COLO829 (cell line): Measurements from ENCODE around the gene NUP42.
"Not testable (repeated sequence)": the region's sequence is repeated elsewhere in the genome, so short reads cannot be mapped to it uniquely, and the experiment has no call there.

Experiments used
- DNase-seq: peaks from one replicate; pipeline ENCODE4 v3.0.0; 2012; ENCODE audit warnings: low spot score

NUP42 gene

GRCh38 chr7:23205577-23205908 is 23.7 kb downstream of the NUP42 start:
- no peak for DNase-seq

DNA sequence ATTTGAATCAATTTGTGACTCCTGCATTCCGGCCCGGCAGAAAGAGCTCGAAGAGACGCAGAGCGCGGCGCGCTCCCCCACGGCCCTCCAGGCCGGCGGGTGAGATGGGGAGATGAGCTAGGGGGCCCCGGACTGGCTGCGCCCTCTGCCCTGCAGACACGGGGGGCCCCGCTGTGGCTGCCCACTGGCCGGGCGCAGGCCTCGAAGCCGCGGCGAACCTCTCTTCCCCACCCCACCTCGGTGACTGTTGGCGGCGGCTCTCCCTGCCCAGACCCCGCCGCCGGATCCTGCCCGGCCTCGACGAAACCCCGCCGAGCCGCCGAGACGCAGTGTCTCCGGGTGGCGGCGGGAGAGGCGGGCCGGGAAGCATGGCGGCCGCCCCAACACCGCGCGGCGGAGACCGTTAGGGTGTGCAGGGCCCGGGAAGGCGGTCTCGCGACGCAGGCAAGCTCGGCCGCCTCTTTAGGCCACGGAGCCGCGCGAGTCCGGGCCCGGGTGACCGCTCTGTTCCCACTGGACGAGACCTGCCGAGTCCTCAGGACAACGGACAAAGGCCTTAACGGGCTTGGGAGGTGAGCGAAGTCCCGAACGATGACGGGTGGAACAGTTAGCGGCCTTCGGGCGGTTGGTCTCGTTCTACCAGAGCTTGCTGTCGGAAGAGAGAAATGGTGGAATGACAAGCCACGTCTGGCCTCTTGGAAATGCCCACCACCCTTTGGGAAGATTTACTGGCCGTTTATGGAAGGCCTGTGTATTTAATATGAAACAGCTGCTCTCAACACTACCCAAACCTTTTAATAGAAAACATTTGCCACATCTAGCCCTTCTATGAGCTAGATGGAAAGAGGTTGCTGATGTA is 24.3 kb downstream of the NUP42 start:
- no peak for DNase-seq

GRCh38 chr7:23207021-23207420 is 25.2 kb downstream of the NUP42 start:
- DNase-seq, result no peak

DNA sequence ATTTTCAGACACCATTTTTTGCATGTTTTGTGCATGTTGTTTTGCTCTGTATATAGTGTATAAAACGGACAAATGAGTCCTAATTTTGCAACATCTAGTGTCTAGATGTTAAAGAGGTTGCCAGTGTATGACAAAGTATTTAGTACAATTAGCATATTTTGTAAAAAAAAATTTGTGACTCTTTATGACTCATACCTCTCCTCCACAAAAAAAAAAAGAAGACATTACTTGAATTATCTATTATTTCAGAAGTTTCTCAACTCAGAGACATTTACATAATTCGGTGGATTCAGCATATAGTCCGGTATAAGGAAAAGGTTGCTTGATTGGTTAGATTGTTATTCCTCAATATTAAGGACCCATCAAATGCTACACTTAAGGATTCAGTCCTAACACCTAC is 26.0 kb downstream of the NUP42 start:
- DNase-seq, result peak; percentile 26

- DNase-seq, result no peak
Observed at GRCh38 chr7:23208316-23208715, 26.5 kb downstream of the NUP42 start.

DNA sequence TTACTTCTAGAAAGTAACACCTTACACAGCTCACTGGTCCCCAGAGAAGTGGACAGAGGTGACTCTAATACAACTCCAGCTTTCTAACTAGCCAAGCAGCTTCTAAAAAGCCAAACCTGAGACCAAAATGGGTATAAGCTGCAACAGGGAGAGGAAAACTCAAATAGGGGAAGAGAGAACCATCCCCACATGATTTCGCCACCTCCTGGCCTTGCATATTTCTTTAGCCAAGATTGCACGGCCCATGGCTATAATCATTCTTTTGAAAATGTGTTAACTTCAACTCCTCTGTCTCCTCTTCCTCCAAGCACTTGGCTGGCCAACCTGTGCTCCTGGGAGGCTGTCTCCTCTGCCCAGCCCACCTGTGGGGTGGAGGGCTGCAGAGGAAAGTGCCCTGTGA is 28.7 kb downstream of the NUP42 start:
- DNase-seq, result no peak

DNA sequence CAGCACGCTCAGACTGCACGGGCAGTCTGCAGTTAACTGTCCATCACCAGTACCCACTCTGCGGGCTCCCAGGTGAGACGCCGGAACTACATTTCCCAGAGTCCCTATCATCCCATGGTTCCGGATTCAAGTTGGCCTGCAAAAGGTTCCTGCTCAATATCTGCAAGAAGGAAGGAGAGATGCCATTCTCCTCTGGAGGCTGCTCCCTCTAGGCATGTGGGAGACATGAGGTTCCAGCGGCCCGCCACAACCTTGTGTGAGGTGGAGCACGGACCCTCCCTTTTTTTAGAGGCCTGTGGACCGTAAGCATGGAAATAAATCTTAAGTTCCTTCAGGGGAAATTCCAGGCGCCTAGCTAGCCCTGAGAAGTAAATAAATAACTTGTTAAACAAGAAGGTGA is 29.7 kb downstream of the NUP42 start:
- DNase-seq, result no peak

DNA sequence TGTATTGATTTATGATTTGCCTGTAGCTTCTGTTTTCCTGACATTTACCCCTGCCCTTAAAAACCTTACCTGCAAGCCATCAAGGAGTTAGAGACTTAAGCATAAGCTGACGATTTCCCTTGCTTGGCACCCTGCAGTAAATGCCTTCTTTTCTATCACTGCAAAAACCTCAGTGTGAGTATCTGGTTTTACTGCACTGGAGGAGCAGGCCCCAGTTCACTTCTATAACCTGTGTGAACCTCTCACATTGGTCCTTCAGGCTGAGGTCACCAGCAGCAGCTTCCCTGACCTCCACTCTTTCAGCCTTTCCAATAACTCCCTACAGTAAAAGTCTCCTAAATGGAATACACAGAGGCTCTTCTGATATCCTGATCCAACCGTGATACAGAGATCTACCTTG is 30.5 kb downstream of the NUP42 start:
- DNase-seq, result no peak

DNA sequence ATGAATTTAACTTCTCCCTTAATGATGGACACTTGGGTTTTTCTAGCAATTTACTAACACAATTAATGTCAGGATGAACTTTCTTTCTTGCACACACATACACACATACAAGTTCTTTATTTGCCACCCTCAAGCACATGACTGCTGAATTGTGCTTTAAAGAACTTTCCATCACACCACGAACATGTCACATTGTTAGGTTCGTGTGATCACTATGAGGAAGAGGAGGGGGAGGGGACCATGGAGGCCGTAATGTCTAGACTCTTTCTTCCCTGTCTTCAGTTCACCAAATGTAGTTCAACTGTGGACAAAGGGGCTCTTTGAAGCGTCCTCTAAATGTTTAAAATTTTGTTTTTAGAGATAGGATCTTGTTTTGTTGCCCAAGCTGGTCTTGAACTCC is 31.0 kb downstream of the NUP42 start:
- DNase-seq, result no peak

DNA sequence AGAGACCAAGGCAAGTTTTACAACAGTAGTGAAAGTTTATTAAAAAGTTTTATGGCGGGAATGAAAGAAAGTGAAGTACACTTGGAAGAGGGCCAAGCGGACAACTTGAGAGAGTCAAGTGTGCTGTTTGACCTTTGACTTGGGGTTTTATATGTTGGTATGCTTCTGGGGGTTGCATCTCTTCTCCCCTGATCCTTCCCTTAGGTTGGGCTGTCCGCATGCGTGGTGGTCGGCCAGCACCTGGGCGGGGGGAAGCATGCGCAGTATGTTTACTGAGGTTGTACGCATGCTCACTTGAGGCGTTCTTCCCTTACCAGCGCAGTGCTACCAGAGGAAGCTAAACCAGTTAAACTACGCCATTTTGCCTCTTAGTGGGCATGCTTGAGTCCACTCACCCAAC is 31.9 kb downstream of the NUP42 start:
- DNase-seq, result no peak

DNA sequence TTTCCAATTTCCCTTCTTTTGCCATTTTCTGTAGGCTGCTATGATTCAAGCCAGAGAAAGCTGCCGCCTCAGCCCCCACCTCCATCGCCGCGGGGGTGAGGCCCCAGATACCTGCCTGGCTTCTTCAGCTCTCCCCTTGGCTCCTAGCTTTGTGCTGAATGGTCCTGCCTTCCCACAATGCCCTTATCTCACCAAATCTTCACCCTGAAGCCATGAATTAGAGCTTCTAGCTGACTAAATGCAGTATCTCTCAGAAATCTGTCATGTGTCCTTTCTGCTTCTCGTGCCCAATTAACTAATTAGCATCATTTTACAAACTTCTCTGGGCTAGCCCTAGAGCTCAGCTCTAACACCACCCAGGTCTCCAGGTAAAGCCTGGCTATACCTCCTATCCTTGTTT is 32.6 kb downstream of the NUP42 start:
- DNase-seq, result no peak

DNA sequence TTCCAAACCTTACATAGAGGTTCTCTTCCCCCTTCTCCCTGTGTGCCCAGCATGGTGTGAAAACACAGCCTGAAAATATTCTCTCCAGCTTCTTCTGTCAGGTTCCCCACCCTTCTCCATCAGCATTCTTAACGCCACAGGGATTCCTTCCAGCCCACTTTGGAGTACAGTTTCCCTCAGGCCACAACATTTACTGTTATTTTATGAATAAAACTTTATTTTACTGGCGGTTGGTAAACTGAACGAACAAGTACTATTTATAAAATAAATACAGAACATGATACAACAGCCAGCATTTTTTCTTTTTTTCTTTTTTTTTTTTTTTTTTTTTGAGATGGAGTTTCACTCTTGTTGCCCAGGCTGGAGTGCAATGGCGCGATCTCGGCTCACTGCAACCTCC is 33.1 kb downstream of the NUP42 start:
- no peak for DNase-seq

DNA sequence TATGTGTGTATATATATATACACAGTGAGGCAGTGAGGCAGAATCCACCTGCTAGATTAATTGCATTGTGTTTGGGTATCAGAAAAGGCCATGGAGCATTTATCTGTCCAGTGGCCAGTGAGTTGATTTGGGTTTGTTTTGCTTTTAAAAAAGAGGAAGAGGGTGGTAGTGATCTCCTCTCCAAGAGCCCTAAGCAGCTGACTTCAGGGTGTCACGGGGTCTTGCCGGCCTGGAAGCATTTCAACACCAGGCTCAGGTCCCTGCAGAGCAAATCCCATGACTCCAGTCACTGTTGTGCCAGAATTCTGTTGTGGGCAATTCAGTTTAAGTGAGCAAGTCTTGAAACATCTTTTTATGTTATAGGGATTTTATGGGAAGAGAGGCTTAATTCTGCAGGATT is 34.2 kb downstream of the NUP42 start:
- DNase-seq, result no peak

- DNase-seq, result no peak
Observed at GRCh38 chr7:23218196-23218595, 36.3 kb downstream of the NUP42 start.

GRCh38 chr7:23220690-23221305 is 39.0 kb downstream of the NUP42 start:
- DNase-seq, result no peak

- DNase-seq, result no peak
Observed at GRCh38 chr7:23222439-23223030, 40.7 kb downstream of the NUP42 start.

DNA sequence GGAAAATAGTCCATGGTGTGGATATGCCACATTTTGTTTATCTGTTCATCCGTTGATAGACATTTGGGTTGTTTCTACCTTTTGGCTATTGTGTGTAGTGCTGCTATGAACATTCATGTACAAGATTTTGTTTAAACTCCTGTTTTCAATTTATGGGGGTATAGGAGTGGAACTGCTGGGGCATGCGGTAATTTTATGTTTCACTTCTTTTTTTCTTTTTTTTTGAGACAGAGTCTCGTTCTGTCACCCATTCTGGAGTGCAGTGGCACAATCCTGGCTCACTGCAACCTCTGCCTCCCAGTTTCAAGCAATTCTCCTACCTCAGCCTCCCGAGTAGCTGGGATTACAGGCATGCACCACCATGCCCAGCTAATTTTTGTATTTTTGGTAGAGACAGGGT is 42.5 kb downstream of the NUP42 start:
- not testable (repeated sequence) for DNase-seq

DNA sequence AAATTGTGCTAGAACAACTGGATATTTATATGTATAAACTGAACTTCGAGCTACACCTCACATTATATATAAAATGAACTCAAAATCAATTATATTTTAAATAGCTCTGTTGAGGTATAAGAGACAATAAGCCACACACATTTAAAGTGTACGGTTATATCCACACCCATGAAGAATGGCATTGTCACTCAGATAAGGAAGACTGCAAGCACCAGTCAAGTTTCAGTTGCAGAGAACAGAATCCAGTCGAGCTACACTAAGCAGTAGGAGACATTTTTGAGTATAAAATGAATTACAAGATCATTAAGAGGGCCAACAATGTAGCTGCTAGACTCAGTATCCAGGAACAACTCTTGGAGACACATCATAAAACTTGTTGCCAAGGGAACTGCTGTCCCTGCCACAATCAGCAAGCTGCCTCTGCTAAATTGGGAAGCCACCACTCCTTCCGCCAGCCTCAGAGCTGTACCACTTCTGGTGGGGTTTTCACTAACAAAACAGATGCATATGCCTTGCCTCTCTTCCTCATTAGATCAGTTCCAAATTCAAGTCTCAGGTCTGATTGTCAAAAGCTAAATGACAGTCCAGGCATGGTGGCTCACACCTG is 45.1 kb downstream of the NUP42 start:
- no peak for DNase-seq

DNA sequence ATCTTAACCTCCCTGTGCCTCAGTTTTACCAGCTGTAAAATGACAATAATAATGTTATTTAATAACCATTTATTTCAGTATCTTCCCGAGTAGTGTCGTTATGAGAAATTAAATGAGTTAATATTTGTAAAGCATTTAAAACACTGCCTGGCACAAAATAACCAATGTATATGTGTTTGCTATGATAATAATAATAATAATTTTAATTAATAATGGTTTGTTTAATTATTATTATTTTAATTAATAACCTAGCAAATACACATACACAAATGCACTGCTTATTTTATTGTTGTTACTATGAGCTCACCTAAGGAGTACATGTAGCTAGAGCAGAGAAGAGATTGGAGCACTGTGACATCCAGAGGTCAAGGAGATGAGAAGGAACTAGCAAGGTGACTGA is 46.6 kb downstream of the NUP42 start:
- no peak for DNase-seq

GRCh38 chr7:23230641-23231101 is 48.8 kb downstream of the NUP42 start:
- no peak for DNase-seq

DNA sequence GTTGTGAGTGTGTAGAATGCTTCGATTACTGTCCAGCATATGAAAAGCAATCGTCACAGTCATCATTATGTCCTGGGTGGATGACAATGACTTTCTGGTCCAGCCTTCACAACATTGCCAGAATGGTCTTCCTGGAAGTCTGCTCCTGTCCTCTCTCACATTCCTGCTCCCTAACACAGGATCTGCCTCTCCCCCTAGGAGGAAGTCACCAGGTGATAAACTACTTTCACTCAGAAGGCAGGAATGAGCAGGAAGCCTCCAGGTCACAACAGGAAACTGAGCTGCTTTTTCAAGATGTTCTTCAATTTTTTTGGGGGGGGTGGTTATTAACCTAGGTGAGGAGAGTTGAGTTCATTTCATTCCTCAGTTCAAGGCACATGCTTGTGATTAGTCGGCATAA is 51.1 kb downstream of the NUP42 start:
- no peak for DNase-seq

DNA sequence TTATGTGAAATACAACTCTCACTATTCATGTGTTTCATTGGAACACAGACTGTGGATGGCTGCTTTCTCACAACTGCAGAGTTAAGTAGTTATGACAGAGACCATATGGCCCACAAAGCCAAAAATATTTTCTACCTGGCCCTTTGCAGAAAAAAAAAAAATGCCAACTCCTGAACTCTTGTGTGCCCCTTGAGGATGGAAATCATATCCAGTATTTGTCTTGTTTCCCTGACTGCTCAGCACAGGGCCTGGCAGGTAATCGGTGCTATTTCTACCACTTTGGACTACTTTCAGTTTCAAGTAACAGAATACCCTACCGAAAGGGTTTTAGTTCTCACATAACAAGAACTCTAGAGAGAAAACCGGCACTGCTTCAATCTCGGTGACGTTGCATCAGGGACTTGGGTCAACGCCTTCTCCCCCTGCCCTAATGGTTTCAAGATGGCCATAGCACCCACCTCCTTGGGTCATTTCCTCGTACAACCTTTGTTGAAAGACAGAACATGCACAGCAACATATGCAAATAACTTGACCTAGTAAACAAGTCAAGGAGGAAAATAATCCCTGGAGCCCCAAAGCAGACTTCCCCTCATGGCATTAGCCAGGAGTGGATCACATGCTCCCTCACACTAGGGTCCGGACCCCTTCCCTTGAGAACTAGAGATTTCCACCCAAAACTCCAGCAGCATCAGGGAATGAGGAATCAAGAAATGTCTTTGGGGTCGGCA is 52.9 kb downstream of the NUP42 start:
- no peak for DNase-seq
